Cardiac muscle cell (in vitro differentiated cells and primary cell): ENCODE measurements around the gene KCNK2. TPM values are rescaled to one million over a fixed set of nuclear protein-coding genes. Genes with fewer than 3 reads are reported as not detected.

ENCODE experiments used
- DNase-seq, 2 donors: peaks; one replicate each; pipeline versions ENCODE4 v3.0.0 to v3.0.0-alpha.2; 2010 to 2017; ENCODE audit warnings: low read depth in 1 of 2, low spot score in 1 of 2
- H3K27ac ChIP-seq: fragments of 200-600 bp; sonication (generic); 2 replicates; pipeline ENCODE4 v1.5.1; 2016
- H3K27me3 ChIP-seq: fragments of 200-600 bp; sonication (generic); 2 replicates; pipeline ENCODE4 v1.6.0; 2016; ENCODE audit warnings: control low read depth
- H3K36me3 ChIP-seq: fragments of 200-600 bp; sonication (generic); 2 replicates; pipeline ENCODE4 v1.5.1; 2016; ENCODE audit warnings: control low read depth
- H3K4me1 ChIP-seq: fragments of 200-600 bp; sonication (generic); 2 replicates; pipeline ENCODE4 v1.8.1; 2017; ENCODE audit warnings: low read depth, mild to moderate bottlenecking, mixed run types
- H3K4me3 ChIP-seq: fragments of 200-600 bp; sonication (generic); 2 replicates; pipeline ENCODE4 v1.5.1; 2016; ENCODE audit warnings: mild to moderate bottlenecking
- H3K9me3 ChIP-seq: fragments of 200-600 bp; sonication (generic); 2 replicates; pipeline ENCODE4 v1.5.1; 2017; ENCODE audit warnings: low read depth, mild to moderate bottlenecking, control low read depth
- CTCF ChIP-seq: IDR thresholded peaks from 2 replicates; pipeline ENCODE4 v1.5.1; 2012; ENCODE audit warnings: low read depth, mild to moderate bottlenecking, low read length
- polyA plus RNA-seq: library from polyadenylated mRNA; unstranded; fragments of >200 nt; fragmentation: Nextera tagmentation; extraction: Ambion mirVana; gene quantifications from 2 replicates; pipeline ENCODE4 v1.2.1, GENCODE V29; 2016
- total RNA-seq: library from RNA; depleted of rRNA; stranded (reverse); fragments of >200 nt; gene quantifications from 2 replicates; pipeline ENCODE4 v1.2.3, GENCODE V29; 2016

The KCNK2 gene
- total and polyA plus RNA-seq, 2 experiments from 2014 or later: not detected

GRCh38 chr1:215095524-215095923, 13.0 kb downstream of the KCNK2 start:
- no peaks in the 10 kb centered on the region for H3K36me3 ChIP-seq
- H3K9me3 ChIP-seq: no peaks in the 10 kb centered on the region
- peaks cover 8% of the 10 kb centered on the region for H3K27me3 ChIP-seq
- H3K27ac ChIP-seq: no peak overlapping the region
- H3K4me3 ChIP-seq: no peak overlapping the region
- DNase-seq: no peak
- H3K4me1 ChIP-seq: no peaks in the 10 kb centered on the region
- TF ChIP-seq CTCF: no peak

GRCh38 chr1:215101511-215101910, 19.0 kb downstream of the KCNK2 start:
- Histone ChIP-seq H3K27me3 (no peaks in the 10 kb centered on the region), H3K9me3 (no peaks in the 10 kb centered on the region)

GRCh38 chr1:215104283-215104682, 21.7 kb downstream of the KCNK2 start:
- Histone ChIP-seq H3K27ac (no peak overlapping the region), H3K9me3 (no peaks in the 10 kb centered on the region), H3K36me3 (no peaks in the 10 kb centered on the region), H3K4me3 (no peak overlapping the region), H3K4me1 (no peaks in the 10 kb centered on the region), H3K27me3 (no peaks in the 10 kb centered on the region)
- DNase-seq: no peak
- no peak for TF ChIP-seq CTCF

More at GRCh38 chr1:215101511-215101910, 19.0 kb downstream of the KCNK2 start:
- H3K36me3 ChIP-seq: no peaks in the 10 kb centered on the region
- H3K4me1 ChIP-seq: no peaks in the 10 kb centered on the region
- no peak for DNase-seq
- no peak for TF ChIP-seq CTCF
- H3K4me3 ChIP-seq: no peak overlapping the region
- H3K27ac ChIP-seq: no peak overlapping the region

GRCh38 chr1:215106067-215106466, 23.5 kb downstream of the KCNK2 start:
- DNase-seq: no peak
- no peaks in the 10 kb centered on the region for H3K27me3 ChIP-seq
- no peak for TF ChIP-seq CTCF
- no peak overlapping the region for H3K4me3 ChIP-seq
- H3K36me3 ChIP-seq: no peaks in the 10 kb centered on the region
- no peaks in the 10 kb centered on the region for H3K9me3 ChIP-seq
- H3K27ac ChIP-seq: no peak overlapping the region
- H3K4me1 ChIP-seq: no peaks in the 10 kb centered on the region

- no peaks in the 10 kb centered on the region for H3K4me1 ChIP-seq
- H3K36me3 ChIP-seq: no peaks in the 10 kb centered on the region
- DNase-seq: no peak
- no peaks in the 10 kb centered on the region for H3K9me3 ChIP-seq
- TF ChIP-seq CTCF: no peak
- no peak overlapping the region for H3K4me3 ChIP-seq
- no peak overlapping the region for H3K27ac ChIP-seq
- no peaks in the 10 kb centered on the region for H3K27me3 ChIP-seq
Measured at GRCh38 chr1:215109171-215109570, 26.6 kb downstream of the KCNK2 start.

- no peak for DNase-seq
- Histone ChIP-seq H3K27ac (no peak overlapping the region), H3K9me3 (no peaks in the 10 kb centered on the region), H3K4me1 (no peaks in the 10 kb centered on the region), H3K27me3 (no peaks in the 10 kb centered on the region), H3K36me3 (no peaks in the 10 kb centered on the region), H3K4me3 (no peak overlapping the region)
- TF ChIP-seq CTCF: no peak
Measured at GRCh38 chr1:215111916-215112315, 29.4 kb downstream of the KCNK2 start.
